ENCODE measurements around the gene NOC2L. TPM values are rescaled to one million over a fixed set of nuclear protein-coding genes. Genes with fewer than 3 reads are reported as not detected.

The NOC2L gene
- total RNA-seq, 1 donor from 2014 or later = 39.6 TPM

DNA sequence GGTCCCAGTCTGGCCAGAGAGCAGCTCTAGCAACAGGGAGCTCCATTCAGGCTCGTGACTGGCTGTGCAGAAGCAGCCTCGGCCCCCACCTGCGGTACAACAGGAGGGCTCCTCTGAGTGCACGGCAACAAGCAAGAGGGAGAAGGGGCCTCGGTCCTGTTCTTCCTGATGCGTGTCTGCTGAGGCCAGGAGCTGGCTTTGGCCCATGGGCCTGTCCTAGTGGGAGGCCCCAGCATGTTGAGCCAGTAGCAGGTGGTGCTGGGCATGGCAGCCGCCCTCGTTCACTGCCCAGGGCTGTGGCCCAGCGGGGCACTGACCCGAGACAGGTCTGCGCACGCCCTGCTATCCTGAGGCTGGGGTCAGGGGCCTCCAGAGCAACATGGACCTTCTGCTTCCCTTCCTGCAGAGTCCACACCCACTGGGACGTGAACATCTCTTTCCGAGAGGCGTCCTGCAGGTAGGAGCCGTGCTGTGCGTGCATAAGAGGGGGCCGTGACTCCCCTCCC lies 28.4 kb downstream of the NOC2L start:
- no peak overlapping the region for H3K4me3 Mint-ChIP-seq
- peaks cover 56% of the 10 kb centered on the region for H3K27me3 Mint-ChIP-seq (ENCODE audit: insufficient read depth, low read depth)
- no peak for TF ChIP-seq EZH2 (IDR thresholded peaks at IDR 0.05)
- no peak for TF ChIP-seq EZH2phosphoT487 (IDR thresholded peaks at IDR 0.05)
- TF ChIP-seq, protein P1, sequence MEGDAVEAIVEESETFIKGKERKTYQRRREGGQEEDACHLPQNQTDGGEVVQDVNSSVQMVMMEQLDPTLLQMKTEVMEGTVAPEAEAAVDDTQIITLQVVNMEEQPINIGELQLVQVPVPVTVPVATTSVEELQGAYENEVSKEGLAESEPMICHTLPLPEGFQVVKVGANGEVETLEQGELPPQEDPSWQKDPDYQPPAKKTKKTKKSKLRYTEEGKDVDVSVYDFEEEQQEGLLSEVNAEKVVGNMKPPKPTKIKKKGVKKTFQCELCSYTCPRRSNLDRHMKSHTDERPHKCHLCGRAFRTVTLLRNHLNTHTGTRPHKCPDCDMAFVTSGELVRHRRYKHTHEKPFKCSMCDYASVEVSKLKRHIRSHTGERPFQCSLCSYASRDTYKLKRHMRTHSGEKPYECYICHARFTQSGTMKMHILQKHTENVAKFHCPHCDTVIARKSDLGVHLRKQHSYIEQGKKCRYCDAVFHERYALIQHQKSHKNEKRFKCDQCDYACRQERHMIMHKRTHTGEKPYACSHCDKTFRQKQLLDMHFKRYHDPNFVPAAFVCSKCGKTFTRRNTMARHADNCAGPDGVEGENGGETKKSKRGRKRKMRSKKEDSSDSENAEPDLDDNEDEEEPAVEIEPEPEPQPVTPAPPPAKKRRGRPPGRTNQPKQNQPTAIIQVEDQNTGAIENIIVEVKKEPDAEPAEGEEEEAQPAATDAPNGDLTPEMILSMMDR (IDR thresholded peaks at IDR 0.05) = no peak
- H3K27ac ChIP-seq = no peak overlapping the region
- H3K9ac ChIP-seq = no peak overlapping the region
- H3K36me3 ChIP-seq = no peaks in the 10 kb centered on the region
- no peaks in the 10 kb centered on the region for H3K36me3 Mint-ChIP-seq
- peaks cover 55% of the 10 kb centered on the region for H4K20me1 ChIP-seq (ENCODE audit: low read depth)
- no peak overlapping the region for H3K27ac Mint-ChIP-seq
- no peaks in the 10 kb centered on the region for H3K9me3 ChIP-seq (ENCODE audit: low read depth)
- no peak overlapping the region for H2AFZ ChIP-seq (replicated peaks)
- peaks cover 6% of the 10 kb centered on the region for H3F3A ChIP-seq (ENCODE audit: low read depth)
- no peaks in the 10 kb centered on the region for H3K9me3 Mint-ChIP-seq
- peaks cover 93% of the 10 kb centered on the region for H3K27me3 ChIP-seq
- DNase-seq (ENCODE audit: low spot score) = no peak
- peaks cover 10% of the 10 kb centered on the region for H3K4me1 ChIP-seq
- peaks cover 25% of the 10 kb centered on the region for H3K4me1 Mint-ChIP-seq
- no peak overlapping the region for H3K4me3 ChIP-seq
- no peaks in the 10 kb centered on the region for H3K79me2 ChIP-seq (ENCODE audit: low read depth)
- H3K4me2 ChIP-seq = no peak overlapping the region

DNA sequence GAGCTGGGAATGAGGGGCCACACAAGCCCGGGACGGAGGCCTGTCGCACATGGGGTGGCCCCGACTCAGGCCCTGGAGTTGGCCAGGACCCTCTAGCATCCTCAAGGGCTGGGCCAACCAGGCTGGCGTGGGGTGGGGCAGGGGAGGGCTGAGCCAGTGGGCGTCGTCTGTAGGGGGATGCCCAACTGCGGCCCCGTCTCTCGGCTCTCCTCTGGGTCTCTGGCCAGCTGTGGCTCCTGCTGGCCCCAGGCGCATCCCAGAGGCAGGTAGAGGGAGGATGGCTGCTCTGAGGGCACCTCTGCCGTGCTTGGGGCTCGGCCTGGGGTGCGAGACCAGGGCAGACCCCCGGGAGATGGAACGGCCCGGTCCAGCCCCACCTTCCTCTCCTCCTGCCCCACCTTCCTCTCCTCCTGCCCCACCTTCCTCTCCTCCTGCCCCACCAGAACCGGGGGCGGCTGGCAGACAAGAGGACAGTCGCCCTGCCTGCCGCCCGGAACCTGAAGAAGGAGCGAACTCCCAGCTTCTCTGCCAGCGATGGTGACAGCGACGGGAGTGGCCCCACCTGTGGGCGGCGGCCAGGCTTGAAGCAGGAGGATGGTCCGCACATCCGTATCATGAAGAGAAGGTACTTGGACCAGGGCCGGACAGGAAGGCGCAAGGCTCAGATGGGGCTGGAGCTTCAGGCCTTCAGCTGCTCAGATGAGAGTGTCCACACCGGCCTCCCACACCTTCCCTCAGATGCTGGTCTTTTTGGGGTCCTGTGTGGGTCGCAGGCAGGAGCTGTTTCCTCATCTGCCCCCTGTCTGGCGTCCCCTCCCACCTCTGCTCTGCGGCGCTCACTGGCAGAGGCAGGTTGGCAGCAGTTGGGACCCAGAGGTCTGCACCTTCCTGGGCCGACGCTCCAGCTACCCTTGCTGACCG lies 29.1 kb downstream of the NOC2L start:
- Mint-ChIP-seq H3K36me3 (no peaks in the 10 kb centered on the region), H3K4me1 (peaks cover 21% of the 10 kb centered on the region), H3K27me3 (ENCODE audit: insufficient read depth, low read depth) (peaks cover 53% of the 10 kb centered on the region), H3K4me3 (no peak overlapping the region), H3K9me3 (no peaks in the 10 kb centered on the region), H3K27ac (no peak overlapping the region)
- TF ChIP-seq, protein P1 (IDR thresholded peaks at IDR 0.05) = no peak
- TF ChIP-seq EZH2phosphoT487 (IDR thresholded peaks at IDR 0.05) = no peak
- TF ChIP-seq EZH2 (IDR thresholded peaks at IDR 0.05) = no peak
- Histone ChIP-seq H3K27me3 (peaks cover 93% of the 10 kb centered on the region), H3K27ac (no peak overlapping the region), H3K9me3 (ENCODE audit: low read depth) (no peaks in the 10 kb centered on the region), H3K79me2 (ENCODE audit: low read depth) (no peaks in the 10 kb centered on the region), H3K9ac (no peak overlapping the region), H4K20me1 (ENCODE audit: low read depth) (peaks cover 52% of the 10 kb centered on the region), H3K4me3 (no peak overlapping the region), H3K36me3 (no peaks in the 10 kb centered on the region), H3K4me2 (no peak overlapping the region), H2AFZ (replicated peaks) (no peak overlapping the region), H3K4me1 (peaks cover 5% of the 10 kb centered on the region), H3F3A (ENCODE audit: low read depth) (no peaks in the 10 kb centered on the region)
- DNase-seq (ENCODE audit: low spot score) = no peak

DNA sequence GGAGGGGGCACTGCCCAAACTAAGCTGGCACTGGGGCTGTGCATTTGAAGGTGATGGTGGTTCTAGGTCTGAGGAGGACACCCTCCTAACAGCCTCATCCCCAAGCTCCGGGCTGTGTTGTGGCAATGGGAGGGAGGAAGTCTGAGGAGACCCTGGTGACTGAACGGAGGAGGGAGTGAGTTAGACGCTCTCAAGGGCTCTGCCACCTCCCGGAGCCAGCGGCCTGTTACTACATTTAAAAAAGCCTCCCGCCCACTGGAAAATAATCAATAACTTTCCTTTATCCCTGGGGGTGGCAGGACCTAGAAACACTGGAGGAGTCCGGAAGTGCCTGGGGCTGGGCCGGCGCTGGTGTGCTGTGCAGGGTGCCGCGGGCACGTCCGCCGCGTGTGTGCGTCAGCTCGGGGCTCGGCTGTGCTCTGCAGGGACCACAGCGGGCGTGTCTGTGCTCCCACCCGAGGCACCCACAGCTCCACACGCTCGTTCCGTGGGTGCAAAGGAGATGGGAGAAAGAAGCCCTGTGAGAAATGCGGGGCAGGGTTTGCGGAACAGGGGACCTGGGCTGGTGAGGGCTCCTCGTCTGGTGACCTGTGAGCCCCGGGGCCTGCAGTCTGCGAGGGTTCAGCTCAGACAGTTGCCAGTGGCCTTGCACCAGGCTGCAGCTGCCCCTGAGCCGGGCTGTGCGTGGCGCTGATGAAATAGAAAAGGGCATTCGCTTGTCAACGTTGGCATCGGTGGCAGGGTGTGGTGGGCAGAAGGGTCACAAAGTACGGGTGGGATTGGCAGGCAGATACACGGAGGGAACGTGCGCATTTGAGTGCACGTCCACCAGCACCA lies 30.0 kb downstream of the NOC2L start:
- no peaks in the 10 kb centered on the region for H3K79me2 ChIP-seq (ENCODE audit: low read depth)
- H3K36me3 ChIP-seq = no peaks in the 10 kb centered on the region
- Mint-ChIP-seq H3K36me3 (no peaks in the 10 kb centered on the region), H3K27ac (no peak overlapping the region), H3K4me3 (peak overlapping the region; percentile 46), H3K4me1 (peaks cover 18% of the 10 kb centered on the region), H3K9me3 (no peaks in the 10 kb centered on the region), H3K27me3 (ENCODE audit: insufficient read depth, low read depth) (peaks cover 51% of the 10 kb centered on the region)
- H3K4me3 ChIP-seq = no peak overlapping the region
- H3K27ac ChIP-seq = no peak overlapping the region
- TF ChIP-seq EZH2phosphoT487 (IDR thresholded peaks at IDR 0.05) (no peak), EZH2 (IDR thresholded peaks at IDR 0.05) (no peak)
- TF ChIP-seq, protein P1 (IDR thresholded peaks at IDR 0.05) = no peak
- no peaks in the 10 kb centered on the region for H3K9me3 ChIP-seq (ENCODE audit: low read depth)
- no peak overlapping the region for H3K9ac ChIP-seq
- peaks cover 5% of the 10 kb centered on the region for H3F3A ChIP-seq (ENCODE audit: low read depth)
- H2AFZ ChIP-seq (replicated peaks) = no peak overlapping the region
- DNase-seq (ENCODE audit: low spot score) = no peak
- H3K4me2 ChIP-seq = no peak overlapping the region
- peaks cover 99% of the 10 kb centered on the region for H3K27me3 ChIP-seq
- H3K4me1 ChIP-seq = peaks cover 4% of the 10 kb centered on the region
- H4K20me1 ChIP-seq (ENCODE audit: low read depth) = peaks cover 55% of the 10 kb centered on the region

All from neural progenitor cell (in vitro differentiated cells).